AG09309 (cell line): Measurements from ENCODE around the gene HLA-DOB.
A peak's percentile ranks its signal among the peaks of the same experiment; 100 is the strongest.

Source experiments
- DNase-seq: peaks from one replicate; pipeline ENCODE4 v3.0.0-alpha.2; 2010; ENCODE audit warnings: low read depth
- H3K4me3 ChIP-seq: 2 replicates; pipeline ENCODE4 v1.5.1; 2011; ENCODE audit warnings: mild to moderate bottlenecking, low read depth, low read length, moderate library complexity; ENCODE audit not compliant: control insufficient read depth
- CTCF ChIP-seq: IDR thresholded peaks from 2 replicates; pipeline ENCODE4 v1.5.1; 2011; ENCODE audit warnings: mild to moderate bottlenecking, low read depth, low read length, inconsistent platforms; ENCODE audit not compliant: insufficient read depth, control insufficient read depth; ENCODE audit errors: missing control alignments

HLA-DOB gene

GRCh38 chr6:32838114-32838958 is 21.5 kb upstream of the HLA-DOB start, which contains the start of gene TAP2:
TAP2 (minus strand) TSS chr6:32838739; CDS start chr6:32838233, 506 bp downstream.
- DNase-seq, result peak; percentile 63
- peak; percentile 99 for TF ChIP-seq CTCF
- peak within 1 kb of the TSS; percentile 89 for H3K4me3 ChIP-seq

GRCh38 chr6:32837651-32838113 is 20.9 kb upstream of the HLA-DOB start:
- DNase-seq, result no peak
- H3K4me3 ChIP-seq, result peak overlapping the region; percentile 89
- TF ChIP-seq CTCF, result no peak

GRCh38 chr6:32836873-32837272 is 20.1 kb upstream of the HLA-DOB start:
- DNase-seq, result no peak

GRCh38 chr6:32835167-32835893 is 18.5 kb upstream of the HLA-DOB start:
- no peak for TF ChIP-seq CTCF
- DNase-seq, result no peak
- H3K4me3 ChIP-seq, result no peak overlapping the region

More at GRCh38 chr6:32836873-32837272, 20.1 kb upstream of the HLA-DOB start:
- H3K4me3 ChIP-seq, result no peak overlapping the region
- TF ChIP-seq CTCF, result no peak

- DNase-seq, result no peak
Measured at GRCh38 chr6:32833664-32834063, 16.9 kb upstream of the HLA-DOB start.

More at GRCh38 chr6:32833664-32834063, 16.9 kb upstream of the HLA-DOB start:
- no peak for TF ChIP-seq CTCF
- H3K4me3 ChIP-seq, result no peak overlapping the region
